IMR-90 (cell line): ENCODE measurements around the gene TAL1. TPM values are rescaled to one million over a fixed set of nuclear protein-coding genes. Genes with fewer than 3 reads are reported as not detected.

ENCODE experiments used
- ATAC-seq: fragments of 200-7000 bp; cut with Tn5 transposase; 2 replicates; pipeline ENCODE4 v1.9.1; 2020; ENCODE audit warnings: low read depth, mild to moderate bottlenecking, moderate library complexity
- BruUV-seq: library from RNA; stranded (reverse); fragments of 400-500 nt; replicated peaks from 2 replicates; lab custom pipeline; 2021; lab: Mats Ljungman, UMichigan
- CTCF ChIA-PET: fragments of 300-600 bp; formaldehyde crosslinking; extraction: SDS; loops from one replicate; lab custom pipeline; 2021; ENCODE audit warnings: antibody characterized with exemption; lab: Yijun Ruan, JAX
- POLR2A ChIA-PET: fragments of 300-600 bp; sonication (Branson Sonifier 250); formaldehyde crosslinking; loops from one replicate; lab custom pipeline; 2022; ENCODE audit warnings: antibody characterized with exemption; ENCODE audit not compliant: unreplicated experiment; lab: Charles Lee
- DNase-seq: peaks from one replicate; pipeline ENCODE4 v3.0.0; 2013
- H2AFZ ChIP-seq: replicated peaks from 2 replicates; pipeline ENCODE3; 2013; ENCODE audit warnings: low read length, mild to moderate bottlenecking; ENCODE audit not compliant: poor library complexity
- H2AK5ac ChIP-seq: 2 replicates; pipeline ENCODE4 v1.6.1; 2013; ENCODE audit warnings: low read depth, low read length, inconsistent platforms
- H2AK9ac ChIP-seq: replicated peaks from 2 replicates; pipeline ENCODE3; 2013; ENCODE audit warnings: mild to moderate bottlenecking, low read depth, low read length, moderate library complexity; ENCODE audit not compliant: poor library complexity
- H2BK120ac ChIP-seq: 2 replicates; pipeline ENCODE4 v1.6.1; 2013; ENCODE audit warnings: low read depth, low read length, inconsistent platforms
- H2BK15ac ChIP-seq: 3 replicates; pipeline ENCODE4 v1.6.1; 2013; ENCODE audit warnings: low read depth, low read length, inconsistent platforms
- H2BK20ac ChIP-seq: 2 replicates; pipeline ENCODE4 v1.6.1; 2013; ENCODE audit warnings: low read depth, mild to moderate bottlenecking, inconsistent platforms, low read length, moderate library complexity
- H2BK5ac ChIP-seq: 2 replicates; pipeline ENCODE4 v1.6.1; 2013; ENCODE audit warnings: mild to moderate bottlenecking, low read depth, low read length, inconsistent platforms; ENCODE audit not compliant: poor library complexity, severe bottlenecking
- H3K14ac ChIP-seq: replicated peaks from 2 replicates; pipeline ENCODE4 v1.6.1; 2013; ENCODE audit warnings: low read depth, low read length, inconsistent platforms
- H3K18ac ChIP-seq: 2 replicates; pipeline ENCODE4 v1.6.1; 2013; ENCODE audit warnings: low read depth, low read length, control low read depth
- H3K23ac ChIP-seq: 2 replicates; pipeline ENCODE4 v1.6.1; 2013; ENCODE audit warnings: low read depth, low read length, inconsistent platforms
- H3K27ac ChIP-seq: 2 replicates; pipeline ENCODE4 v1.5.1; 2013; ENCODE audit warnings: mild to moderate bottlenecking, control low read depth, low read length; ENCODE audit not compliant: insufficient read depth
- H3K27me3 ChIP-seq: 2 replicates; pipeline ENCODE4 v1.6.1; 2013; ENCODE audit warnings: low read length; ENCODE audit not compliant: control insufficient read depth, insufficient read depth
- H3K36me3 ChIP-seq: 2 replicates; pipeline ENCODE4 v1.6.1; 2013; ENCODE audit warnings: low read length, mixed read lengths; ENCODE audit not compliant: control insufficient read depth, insufficient read depth
- H3K4ac ChIP-seq: 2 replicates; pipeline ENCODE4 v1.6.1; 2013; ENCODE audit warnings: low read depth, low read length, inconsistent platforms
- H3K4me1 ChIP-seq: 2 replicates; pipeline ENCODE4 v1.6.1; 2013; ENCODE audit warnings: low read length, mixed read lengths; ENCODE audit not compliant: control insufficient read depth, insufficient read depth
- H3K4me2 ChIP-seq: 2 replicates; pipeline ENCODE4 v1.6.1; 2013; ENCODE audit warnings: low read depth, mild to moderate bottlenecking, control low read depth, low read length, moderate library complexity
- H3K4me3 ChIP-seq: 2 replicates; pipeline ENCODE4 v1.5.1; 2013; ENCODE audit warnings: low read depth, mild to moderate bottlenecking, control low read depth, low read length, moderate library complexity; ENCODE audit not compliant: insufficient read depth
- H3K56ac ChIP-seq: 2 replicates; pipeline ENCODE4 v1.6.1; 2013; ENCODE audit warnings: low read length, inconsistent platforms; ENCODE audit not compliant: insufficient read depth; ENCODE audit errors: extremely low read depth
- H3K79me1 ChIP-seq, 2 experiments: 2 replicates each; pipeline ENCODE4 v1.6.1; 2013; ENCODE audit warnings: low read length in 2 of 2, inconsistent platforms in 1 of 2, low read depth in 1 of 2
- H3K9ac ChIP-seq: 2 replicates; pipeline ENCODE4 v1.6.1; 2013; ENCODE audit warnings: low read depth, low read length, control low read depth
- H3K9me1 ChIP-seq: 2 replicates; pipeline ENCODE4 v1.6.1; 2013; ENCODE audit warnings: low read length, inconsistent platforms; ENCODE audit not compliant: insufficient read depth
- H3K9me3 ChIP-seq: 2 replicates; pipeline ENCODE4 v1.6.1; 2013; ENCODE audit warnings: low read length; ENCODE audit not compliant: control insufficient read depth, insufficient read depth
- H4K20me1 ChIP-seq: 2 replicates; pipeline ENCODE4 v1.6.1; 2013; ENCODE audit warnings: low read length, inconsistent platforms; ENCODE audit not compliant: insufficient read depth
- H4K5ac ChIP-seq: 2 replicates; pipeline ENCODE4 v1.6.1; 2013; ENCODE audit warnings: mild to moderate bottlenecking, low read depth, low read length, control low read depth
- H4K8ac ChIP-seq, 2 experiments: 2 replicates each; pipeline ENCODE4 v1.6.1; 2013; ENCODE audit warnings: low read depth in 2 of 2, low read length in 2 of 2, control low read depth in 1 of 2, inconsistent platforms in 1 of 2
- H4K91ac ChIP-seq: 2 replicates; pipeline ENCODE4 v1.6.1; 2013; ENCODE audit warnings: low read depth, low read length, inconsistent platforms; ENCODE audit not compliant: insufficient read depth
- BHLHE40 ChIP-seq: fragments of 150-350 bp; IDR thresholded peaks from 2 replicates; pipeline ENCODE4 v1.6.1; 2016; ENCODE audit warnings: mild to moderate bottlenecking, low read depth, low read length
- CEBPB ChIP-seq: IDR thresholded peaks from 2 replicates; pipeline ENCODE4 v1.6.1; 2012; ENCODE audit warnings: low read depth, low read length, improper control_type of control experiment
- CHD1 ChIP-seq: IDR thresholded peaks from 2 replicates; pipeline ENCODE4 v1.6.1; 2012; ENCODE audit warnings: low read depth, low read length, improper control_type of control experiment
- FOS ChIP-seq: fragments of 150-350 bp; IDR thresholded peaks from 2 replicates; pipeline ENCODE4 v1.6.1; 2016; ENCODE audit warnings: low read depth, low read length
- MAFK ChIP-seq: IDR thresholded peaks from 2 replicates; pipeline ENCODE4 v1.6.1; 2012; ENCODE audit warnings: low read depth, low read length, improper control_type of control experiment
- MAZ ChIP-seq: IDR thresholded peaks from 2 replicates; pipeline ENCODE4 v1.6.1; 2012; ENCODE audit warnings: low read depth, mild to moderate bottlenecking, low read length, improper control_type of control experiment, moderate library complexity, borderline replicate concordance
- MXI1 ChIP-seq: IDR thresholded peaks from 2 replicates; pipeline ENCODE4 v1.6.1; 2012; ENCODE audit warnings: low read depth, mild to moderate bottlenecking, low read length, moderate library complexity, borderline replicate concordance
- NFE2L2 ChIP-seq: fragments of 150-350 bp; IDR thresholded peaks from 2 replicates; pipeline ENCODE4 v1.6.1; 2016; ENCODE audit warnings: low read depth, mild to moderate bottlenecking, low read length
- POLR2A ChIP-seq: IDR thresholded peaks from 2 replicates; pipeline ENCODE4 v1.6.1; 2012; ENCODE audit warnings: mild to moderate bottlenecking, low read depth, low read length
- RAD21 ChIP-seq: IDR thresholded peaks from 2 replicates; pipeline ENCODE4 v1.6.1; 2012; ENCODE audit warnings: low read length, improper control_type of control experiment
- RCOR1 ChIP-seq: IDR thresholded peaks from 2 replicates; pipeline ENCODE4 v1.6.1; 2012; ENCODE audit warnings: mild to moderate bottlenecking, low read length, improper control_type of control experiment; ENCODE audit not compliant: insufficient replicate concordance
- RFX5 ChIP-seq: IDR thresholded peaks from 2 replicates; pipeline ENCODE4 v1.8.0; 2012; ENCODE audit warnings: low read depth, mild to moderate bottlenecking, low read length, moderate library complexity
- SMC3 ChIP-seq: fragments of 150-350 bp; IDR thresholded peaks from 2 replicates; pipeline ENCODE4 v1.6.1; 2016; ENCODE audit warnings: low read depth, mild to moderate bottlenecking, antibody characterized with exemption, low read length, moderate library complexity
- WGBS, 2 experiments: methylation state at CpG; one replicate each; pipeline versions ENCODE4 v1.1.5 to v1.1.7; 2013; ENCODE audit warnings: missing lambda C conversion rate in 2 of 2; ENCODE audit not compliant: insufficient read length in 1 of 2; ENCODE audit errors: extremely low coverage in 2 of 2; 5-methylcytosine and 5-hydroxymethylcytosine counted together
- dilution Hi-C: fragments of 300-500 bp; cut with HindIII; formaldehyde crosslinking; loops from one replicate; pipeline ENCODE4 v1.14.3; 2018; ENCODE audit warnings: low sequenced_read_pairs; ENCODE audit not compliant: unreplicated experiment
- in situ Hi-C: fragments of 300-500 bp; cut with MboI; formaldehyde crosslinking; loops from 3 replicates; pipeline ENCODE4 v1.14.3; 2019; ENCODE audit warnings: low sequenced_read_pairs, inconsistent platforms, mixed read lengths
- intact Hi-C: fragments of 100-400 bp; cut with micrococcal nuclease; formaldehyde crosslinking; loops from 2 replicates; pipeline ENCODE4 v1.10.0; 2022
- polyA plus RNA-seq, 3 experiments: library from polyadenylated mRNA; depleted of rRNA; stranded (reverse); fragments of >200 nt; gene quantifications; 2 replicates each; pipeline ENCODE4 v1.2.3, GENCODE V29; 2012; ENCODE audit warnings: low replicate concordance in 1 of 3
- total RNA-seq: library from RNA; depleted of rRNA; stranded (reverse); fragments of >200 nt; gene quantifications from 2 replicates; pipeline ENCODE4 v1.2.3, GENCODE V29; 2012
- TF ChIP-seq, protein P1 (sequence below): fragments of 150-350 bp; IDR thresholded peaks from 2 replicates; pipeline ENCODE4 v1.6.1; 2017; ENCODE audit warnings: mild to moderate bottlenecking, antibody characterized with exemption, low read length, low read depth
- TF ChIP-seq, protein P2 (sequence below): conservative IDR thresholded peaks from 2 replicates; pipeline ENCODE4 v1.5.1; 2012; ENCODE audit warnings: mild to moderate bottlenecking, low read depth, low read length, improper control_type of control experiment
- TF ChIP-seq, protein P3 (sequence below): fragments of 150-350 bp; IDR thresholded peaks from 2 replicates; pipeline ENCODE4 v1.6.1; 2016; ENCODE audit warnings: low read depth, mild to moderate bottlenecking, low read length, moderate library complexity, borderline replicate concordance

The TAL1 gene
- total and polyA plus RNA-seq, 2 of the 4 experiments (the other 2 are of a cell fraction): not detected

DNA sequence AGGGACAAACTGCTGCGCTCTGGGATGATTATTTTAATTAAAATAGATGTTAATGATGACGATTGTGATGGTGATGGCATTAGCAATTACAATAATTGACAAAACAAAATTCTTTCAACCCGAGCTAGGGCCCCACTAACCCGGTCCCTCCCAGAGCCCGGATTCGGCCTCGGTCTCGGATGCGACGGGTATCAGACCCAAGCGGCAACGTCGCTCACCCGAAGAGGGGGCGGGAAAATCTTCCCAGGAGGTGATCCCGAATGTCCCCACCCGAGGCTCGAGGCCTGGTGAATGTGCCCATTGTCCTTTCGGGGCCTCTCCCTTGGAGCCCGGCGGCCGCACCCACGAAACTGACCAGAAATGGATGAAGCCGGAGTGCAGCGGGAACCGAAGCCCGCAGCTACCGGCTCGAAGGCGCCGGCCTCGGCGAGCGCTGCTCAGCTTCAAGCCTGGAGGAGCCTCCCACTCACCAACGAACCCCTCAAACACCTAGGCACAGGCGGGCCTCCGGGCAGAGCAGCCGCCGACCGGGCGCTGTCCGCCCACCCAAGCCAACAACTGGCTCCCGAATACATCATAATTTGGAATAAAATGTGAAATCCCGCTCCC is 1.2 kb downstream of the TAL1 start:
- Histone ChIP-seq H2AK9ac (no peak overlapping the region), H2AK5ac (no peak overlapping the region), H3K9me1 (no peaks in the 10 kb centered on the region; the same call in 1 of the 2 replicates), H4K8ac (no peak overlapping the region), H3K14ac (no peak overlapping the region), H3K23ac (no peak overlapping the region), H3K9ac (no peak overlapping the region), H3K27me3 (peaks cover 97% of the 10 kb centered on the region), H2BK120ac (no peak overlapping the region), H4K20me1 (peaks cover 11% of the 10 kb centered on the region; the same call in 1 of the 2 replicates), H3K4ac (no peak overlapping the region), H4K91ac (no peak overlapping the region), H3K79me1 (no peaks in the 10 kb centered on the region), H3K4me3 (no peak overlapping the region), H3K36me3 (no peaks in the 10 kb centered on the region), H3K4me1 (peaks cover 3% of the 10 kb centered on the region; the same call in 1 of the 2 replicates), H4K5ac (no peak overlapping the region), H2BK15ac (no peak overlapping the region; the same call in 2 of the 3 replicates), H3K9me3 (peaks cover 14% of the 10 kb centered on the region), H2BK5ac (no peak overlapping the region), H3K18ac (no peak overlapping the region), H2AFZ (no peak overlapping the region), H3K4me2 (no peak overlapping the region), H2BK20ac (no peak overlapping the region), H3K56ac (no peak overlapping the region), H3K27ac (no peak overlapping the region)
- POLR2A ChIA-PET: no interaction called here
- ATAC-seq: no peak
- intact Hi-C loops: no loop called here
- no TSS peak for BruUV-seq
- no peak for DNase-seq
- no peak for TF ChIP-seq MXI1
- no peak for TF ChIP-seq BHLHE40
- TF ChIP-seq FOS: no peak
- TF ChIP-seq POLR2A: no peak
- TF ChIP-seq RAD21: no peak
- TF ChIP-seq, protein P1, sequence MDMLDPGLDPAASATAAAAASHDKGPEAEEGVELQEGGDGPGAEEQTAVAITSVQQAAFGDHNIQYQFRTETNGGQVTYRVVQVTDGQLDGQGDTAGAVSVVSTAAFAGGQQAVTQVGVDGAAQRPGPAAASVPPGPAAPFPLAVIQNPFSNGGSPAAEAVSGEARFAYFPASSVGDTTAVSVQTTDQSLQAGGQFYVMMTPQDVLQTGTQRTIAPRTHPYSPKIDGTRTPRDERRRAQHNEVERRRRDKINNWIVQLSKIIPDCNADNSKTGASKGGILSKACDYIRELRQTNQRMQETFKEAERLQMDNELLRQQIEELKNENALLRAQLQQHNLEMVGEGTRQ: no peak
- TF ChIP-seq MAFK: no peak
- no peak for TF ChIP-seq SMC3
- TF ChIP-seq, protein P2, sequence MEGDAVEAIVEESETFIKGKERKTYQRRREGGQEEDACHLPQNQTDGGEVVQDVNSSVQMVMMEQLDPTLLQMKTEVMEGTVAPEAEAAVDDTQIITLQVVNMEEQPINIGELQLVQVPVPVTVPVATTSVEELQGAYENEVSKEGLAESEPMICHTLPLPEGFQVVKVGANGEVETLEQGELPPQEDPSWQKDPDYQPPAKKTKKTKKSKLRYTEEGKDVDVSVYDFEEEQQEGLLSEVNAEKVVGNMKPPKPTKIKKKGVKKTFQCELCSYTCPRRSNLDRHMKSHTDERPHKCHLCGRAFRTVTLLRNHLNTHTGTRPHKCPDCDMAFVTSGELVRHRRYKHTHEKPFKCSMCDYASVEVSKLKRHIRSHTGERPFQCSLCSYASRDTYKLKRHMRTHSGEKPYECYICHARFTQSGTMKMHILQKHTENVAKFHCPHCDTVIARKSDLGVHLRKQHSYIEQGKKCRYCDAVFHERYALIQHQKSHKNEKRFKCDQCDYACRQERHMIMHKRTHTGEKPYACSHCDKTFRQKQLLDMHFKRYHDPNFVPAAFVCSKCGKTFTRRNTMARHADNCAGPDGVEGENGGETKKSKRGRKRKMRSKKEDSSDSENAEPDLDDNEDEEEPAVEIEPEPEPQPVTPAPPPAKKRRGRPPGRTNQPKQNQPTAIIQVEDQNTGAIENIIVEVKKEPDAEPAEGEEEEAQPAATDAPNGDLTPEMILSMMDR: no peak
- no peak for TF ChIP-seq CHD1
- no peak for TF ChIP-seq RCOR1
- no peak for TF ChIP-seq CEBPB
- TF ChIP-seq, protein P3, sequence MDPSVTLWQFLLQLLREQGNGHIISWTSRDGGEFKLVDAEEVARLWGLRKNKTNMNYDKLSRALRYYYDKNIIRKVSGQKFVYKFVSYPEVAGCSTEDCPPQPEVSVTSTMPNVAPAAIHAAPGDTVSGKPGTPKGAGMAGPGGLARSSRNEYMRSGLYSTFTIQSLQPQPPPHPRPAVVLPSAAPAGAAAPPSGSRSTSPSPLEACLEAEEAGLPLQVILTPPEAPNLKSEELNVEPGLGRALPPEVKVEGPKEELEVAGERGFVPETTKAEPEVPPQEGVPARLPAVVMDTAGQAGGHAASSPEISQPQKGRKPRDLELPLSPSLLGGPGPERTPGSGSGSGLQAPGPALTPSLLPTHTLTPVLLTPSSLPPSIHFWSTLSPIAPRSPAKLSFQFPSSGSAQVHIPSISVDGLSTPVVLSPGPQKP: no peak
- TF ChIP-seq NFE2L2: no peak
- TF ChIP-seq RFX5: no peak
- TF ChIP-seq MAZ: no peak
- in situ Hi-C loops: no loop called here
- WGBS, 2 experiments: 2% methylated on average over 13 of the region's 44 CpGs; no CpG with 5 or more reads in 1 of the 2 experiments
- dilution Hi-C loops: no loop called here
- CTCF ChIA-PET: no interaction called here
